ENCODE measurements around the gene AKR7A2. TPM values are rescaled to one million over a fixed set of nuclear protein-coding genes. Genes with fewer than 3 reads are reported as not detected.

AKR7A2 gene
- total RNA-seq, 1 experiment from 2014 or later = 112 TPM

GRCh38 chr1:19254416-19254815, 57.5 kb downstream of the AKR7A2 start:
- no peak for DNase-seq (ENCODE audit: low read depth)
- in situ Hi-C loops (cut with HindIII; ENCODE audit: low pct_unique_long_range_greater_than_20kb, low sequenced_read_pairs) = no loop called here

Other genes starting within 250 kb of the AKR7A2 start
- gene UBR4, start 101.9 kb downstream of the AKR7A2 start, total RNA-seq (2014; rRNA removed; shearing (Covaris generic); ENCODE audit: low replicate concordance) = 36.5 and 38.8 TPM in 2 replicates
- 34.8 and 36.4 TPM in 2 replicates for gene EMC1, start 60.6 kb downstream of the AKR7A2 start, total RNA-seq (2014; rRNA removed; shearing (Covaris generic); ENCODE audit: low replicate concordance)
- gene MRTO4, start 60.3 kb downstream of the AKR7A2 start, total RNA-seq (2014; rRNA removed; shearing (Covaris generic); ENCODE audit: low replicate concordance) = 50.5 and 66.0 TPM in 2 replicates
- not detected in 2 replicates for gene AKR7A3, start 23.4 kb downstream of the AKR7A2 start, total RNA-seq (2014; rRNA removed; shearing (Covaris generic); ENCODE audit: low replicate concordance)
- 23.5 and 35.2 TPM in 2 replicates for gene SLC66A1, start 182 bp upstream of the AKR7A2 start, total RNA-seq (2014; rRNA removed; shearing (Covaris generic); ENCODE audit: low replicate concordance)
- gene CAPZB, start 173.4 kb upstream of the AKR7A2 start, total RNA-seq (2014; rRNA removed; shearing (Covaris generic); ENCODE audit: low replicate concordance) = 321 and 323 TPM in 2 replicates

Data from Caki2 (cell line).